Measurements from ENCODE around the gene SLC13A1. TPM values are rescaled to one million over a fixed set of nuclear protein-coding genes. Genes with fewer than 3 reads are reported as not detected.
"Not testable (repeated sequence)": the region's sequence is repeated elsewhere in the genome, so short reads cannot be mapped to it uniquely, and the experiment has no call there.

SLC13A1 gene
- total RNA-seq, 1 experiment from 2014 or later: 0.84 TPM

- H3K4me3 ChIP-seq: no peak overlapping the region
- H3K36me3 ChIP-seq: no peaks in the 10 kb centered on the region
- no peaks in the 10 kb centered on the region for H3K9me3 ChIP-seq (replicated peaks)
- no peak overlapping the region for H3K27ac ChIP-seq
- H3K27me3 ChIP-seq (replicated peaks): no peaks in the 10 kb centered on the region
- no peaks in the 10 kb centered on the region for H3K4me1 ChIP-seq (replicated peaks)
- DNase-seq (ENCODE audit: low read depth in 1 of 2, low spot score in 2 of 2): no peak
Observed at GRCh38 chr7:123131556-123131955, 68.2 kb downstream of the SLC13A1 start.

DNA sequence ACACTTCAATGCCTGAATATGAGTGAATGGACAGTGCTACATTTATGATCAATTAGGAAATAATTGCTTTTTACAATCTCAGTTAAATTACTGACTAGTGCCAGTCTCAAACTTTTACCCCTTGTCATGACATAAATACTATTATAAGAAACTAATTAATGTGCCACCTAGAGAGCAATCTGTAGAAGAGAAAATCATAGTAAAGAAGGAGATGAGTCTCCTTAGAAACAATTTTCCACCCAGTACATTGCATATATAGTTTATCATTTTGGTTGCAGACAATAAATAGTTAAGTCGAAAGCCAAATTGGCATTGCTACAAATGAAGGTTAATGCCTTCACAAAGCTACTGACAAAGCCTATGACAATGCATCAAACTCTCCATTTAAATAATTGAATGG lies 68.6 kb downstream of the SLC13A1 start:
- Histone ChIP-seq H3K4me1 (replicated peaks) (no peaks in the 10 kb centered on the region), H3K9me3 (replicated peaks) (no peaks in the 10 kb centered on the region), H3K36me3 (no peaks in the 10 kb centered on the region), H3K27me3 (replicated peaks) (no peaks in the 10 kb centered on the region), H3K27ac (no peak overlapping the region), H3K4me3 (no peak overlapping the region)
- no peak for DNase-seq (ENCODE audit: low read depth in 1 of 2, low spot score in 2 of 2)

DNA sequence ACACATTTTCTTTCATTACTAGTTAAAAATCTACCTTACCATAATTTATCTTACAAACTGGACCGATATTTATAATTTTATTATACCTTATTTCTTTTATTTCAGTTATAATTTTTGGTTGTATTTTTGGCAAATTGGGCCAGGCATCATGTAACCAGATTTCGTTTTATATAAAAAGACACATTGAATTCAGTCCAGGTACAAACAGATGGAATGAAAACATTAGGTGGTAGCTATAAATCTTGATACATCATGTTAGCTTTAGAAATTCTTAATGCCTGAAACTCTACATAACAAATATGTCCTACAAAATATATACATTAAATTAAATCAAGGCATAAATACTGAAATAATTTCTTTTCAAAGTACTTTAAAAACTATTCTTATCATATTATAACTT lies 73.1 kb downstream of the SLC13A1 start:
- H3K4me3 ChIP-seq: no peak overlapping the region
- H3K9me3 ChIP-seq (replicated peaks): no peaks in the 10 kb centered on the region
- no peaks in the 10 kb centered on the region; the same call in 1 of the 2 replicates for H3K4me1 ChIP-seq (replicated peaks)
- no peaks in the 10 kb centered on the region for H3K36me3 ChIP-seq
- H3K27ac ChIP-seq: no peak overlapping the region
- no peak for DNase-seq (ENCODE audit: low read depth in 1 of 2, low spot score in 2 of 2)
- no peaks in the 10 kb centered on the region for H3K27me3 ChIP-seq (replicated peaks)

GRCh38 chr7:123126171-123126570 lies 73.6 kb downstream of the SLC13A1 start:
- Histone ChIP-seq H3K27ac (no peak overlapping the region), H3K27me3 (replicated peaks) (no peaks in the 10 kb centered on the region), H3K4me1 (replicated peaks) (peaks cover 2% of the 10 kb centered on the region), H3K36me3 (no peaks in the 10 kb centered on the region), H3K4me3 (no peak overlapping the region), H3K9me3 (replicated peaks) (no peaks in the 10 kb centered on the region)
- DNase-seq (ENCODE audit: low read depth in 1 of 2, low spot score in 2 of 2): no peak

DNA sequence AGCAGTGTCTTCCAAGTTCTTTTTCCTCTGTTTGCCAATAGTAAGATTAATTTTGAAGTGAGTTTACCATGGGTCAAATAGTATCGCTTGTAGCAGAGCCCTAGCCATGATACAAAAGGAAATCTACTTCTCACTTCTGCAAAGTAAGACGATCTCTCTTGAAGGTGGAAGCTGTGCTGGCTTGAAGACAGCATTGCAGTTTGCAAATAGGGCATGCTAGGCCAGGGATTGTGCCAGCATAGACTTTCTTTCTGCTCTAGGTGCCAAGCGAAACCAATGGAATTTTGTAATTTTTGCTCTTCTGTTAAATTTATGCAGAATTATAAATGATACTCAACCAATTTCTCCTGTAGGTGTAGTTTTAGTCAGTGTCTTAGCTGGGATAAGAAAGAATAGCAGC lies 74.5 kb downstream of the SLC13A1 start:
- Histone ChIP-seq H3K4me3 (no peak overlapping the region), H3K36me3 (no peaks in the 10 kb centered on the region), H3K9me3 (replicated peaks) (no peaks in the 10 kb centered on the region), H3K27me3 (replicated peaks) (no peaks in the 10 kb centered on the region), H3K27ac (no peak overlapping the region), H3K4me1 (replicated peaks) (peaks cover 11% of the 10 kb centered on the region)
- DNase-seq (ENCODE audit: low read depth in 1 of 2, low spot score in 2 of 2): no peak

DNA sequence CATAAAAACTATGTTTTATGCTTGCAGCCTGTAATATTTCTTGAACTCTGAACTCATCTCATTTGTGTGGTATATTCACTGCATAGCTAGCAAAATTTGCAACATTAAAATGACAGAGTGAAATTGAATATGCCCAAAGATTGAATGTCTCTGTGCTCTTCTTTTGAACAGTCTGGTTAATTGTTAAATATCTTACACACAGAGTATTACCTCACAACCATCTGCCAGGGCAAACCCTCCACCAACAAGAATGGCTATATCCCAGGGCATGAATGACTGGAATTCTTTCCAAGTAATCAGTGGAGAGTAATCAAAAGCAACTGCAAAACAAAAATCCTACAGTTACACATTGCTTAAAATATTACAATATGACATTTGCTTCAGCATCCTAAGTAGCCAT lies 76.9 kb downstream of the SLC13A1 start:
- Histone ChIP-seq H3K4me1 (replicated peaks) (peaks cover 18% of the 10 kb centered on the region), H3K27ac (no peak overlapping the region), H3K36me3 (no peaks in the 10 kb centered on the region), H3K4me3 (no peak overlapping the region), H3K9me3 (replicated peaks) (no peaks in the 10 kb centered on the region), H3K27me3 (replicated peaks) (no peaks in the 10 kb centered on the region)
- no peak for DNase-seq (ENCODE audit: low read depth in 1 of 2, low spot score in 2 of 2)

- Histone ChIP-seq H3K9me3 (replicated peaks) (no peaks in the 10 kb centered on the region), H3K27ac (peak overlapping the region; percentile 44), H3K36me3 (no peaks in the 10 kb centered on the region), H3K4me1 (replicated peaks) (peaks cover 23% of the 10 kb centered on the region), H3K4me3 (no peak overlapping the region), H3K27me3 (replicated peaks) (no peaks in the 10 kb centered on the region)
- peak in 1 of 2 experiments; percentile 63 for DNase-seq (ENCODE audit: low read depth in 1 of 2, low spot score in 2 of 2)
Observed at GRCh38 chr7:123120286-123120685, 79.5 kb downstream of the SLC13A1 start.

DNA sequence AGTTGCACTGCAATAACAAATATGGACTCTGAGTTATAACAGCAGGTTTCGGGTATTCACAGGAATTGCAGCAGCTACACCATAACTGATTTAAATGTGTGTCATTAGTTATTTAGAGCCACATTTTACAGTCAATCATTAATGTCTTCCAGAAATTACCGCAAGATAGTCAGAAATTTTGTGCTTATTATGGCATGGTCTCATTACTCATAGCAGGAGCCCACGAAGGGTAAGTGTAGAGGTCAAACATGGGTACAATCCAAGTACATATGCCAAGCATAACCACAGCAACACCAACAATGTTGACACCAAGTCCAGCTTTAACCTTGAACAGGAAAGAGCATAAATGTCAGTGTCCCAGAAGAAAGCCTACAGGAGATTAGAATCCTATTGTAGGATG lies 84.4 kb downstream of the SLC13A1 start:
- DNase-seq (ENCODE audit: low read depth in 1 of 2, low spot score in 2 of 2): no peak
- Histone ChIP-seq H3K4me1 (replicated peaks) (peaks cover 13% of the 10 kb centered on the region), H3K27me3 (replicated peaks) (no peaks in the 10 kb centered on the region), H3K36me3 (no peaks in the 10 kb centered on the region), H3K9me3 (replicated peaks) (no peaks in the 10 kb centered on the region), H3K27ac (no peak overlapping the region), H3K4me3 (no peak overlapping the region)

DNA sequence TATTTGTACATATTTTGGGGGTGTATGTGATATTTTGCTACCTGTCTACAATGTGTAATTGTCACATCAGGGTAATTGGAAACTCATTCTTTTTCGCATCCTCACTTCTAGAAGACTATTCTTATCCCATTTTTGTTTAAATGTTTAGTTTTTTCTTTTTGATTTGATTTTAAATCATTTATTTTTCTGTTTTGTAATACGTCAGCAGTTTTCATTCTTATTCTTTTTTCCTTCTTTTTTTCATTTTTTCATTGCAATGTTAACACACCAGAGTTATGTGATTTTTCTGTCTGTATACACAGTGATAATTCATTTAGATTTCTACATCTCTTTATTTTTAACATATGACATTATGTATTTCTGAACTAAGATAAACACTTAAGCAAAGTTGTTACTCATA lies 85.5 kb downstream of the SLC13A1 start:
- H3K4me1 ChIP-seq (replicated peaks): peaks cover 5% of the 10 kb centered on the region
- H3K9me3 ChIP-seq (replicated peaks): no peaks in the 10 kb centered on the region
- H3K27ac ChIP-seq: no peak overlapping the region
- H3K27me3 ChIP-seq (replicated peaks): no peaks in the 10 kb centered on the region
- DNase-seq (ENCODE audit: low read depth in 1 of 2, low spot score in 2 of 2): no peak
- H3K36me3 ChIP-seq: no peaks in the 10 kb centered on the region
- no peak overlapping the region for H3K4me3 ChIP-seq

DNA sequence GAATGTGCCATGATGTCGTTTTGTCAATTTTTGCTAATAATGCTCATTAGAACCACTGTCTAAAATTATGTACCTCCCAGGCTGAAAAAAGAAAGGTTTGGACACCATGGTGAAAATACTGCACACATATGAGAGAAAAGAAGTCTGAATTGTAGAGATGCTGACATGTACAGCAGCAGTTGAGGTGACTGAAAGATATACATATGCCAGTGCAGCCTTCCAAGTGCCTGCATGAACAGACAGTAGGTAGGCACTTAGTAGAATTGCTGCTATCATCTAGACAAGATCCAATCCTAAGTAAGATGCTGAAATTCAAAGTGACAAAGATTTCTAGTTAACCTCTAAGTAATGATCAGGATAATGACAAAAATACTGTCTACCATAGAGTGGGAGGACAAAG lies 86.9 kb downstream of the SLC13A1 start:
- H3K4me3 ChIP-seq: no peak overlapping the region
- H3K27me3 ChIP-seq (replicated peaks): no peaks in the 10 kb centered on the region
- DNase-seq (ENCODE audit: low read depth in 1 of 2, low spot score in 2 of 2): no peak
- no peaks in the 10 kb centered on the region for H3K36me3 ChIP-seq
- H3K4me1 ChIP-seq (replicated peaks): peaks cover 5% of the 10 kb centered on the region
- H3K9me3 ChIP-seq (replicated peaks): 0 out of 2 replicates have a peak, but pooled peaks cover 2% of the 10 kb centered on the region
- no peak overlapping the region for H3K27ac ChIP-seq

DNA sequence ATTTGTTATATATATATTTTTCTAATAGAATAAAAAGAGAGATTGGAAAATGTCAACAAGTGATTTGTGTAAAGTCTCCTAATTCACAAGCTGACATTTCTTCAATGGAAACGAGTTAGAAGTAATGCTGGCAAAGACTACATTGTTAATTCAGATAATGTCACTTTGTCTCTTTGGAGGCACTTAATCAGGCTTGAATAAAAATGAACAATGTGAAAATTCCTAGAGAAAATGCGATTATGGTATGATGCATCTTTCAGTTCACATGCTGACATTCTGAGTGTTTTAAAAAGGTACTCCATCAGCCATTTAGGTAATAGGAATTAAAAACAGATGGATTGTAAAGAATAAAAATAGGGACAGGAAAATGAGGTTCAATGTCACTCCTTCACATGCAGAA lies 100.1 kb downstream of the SLC13A1 start:
- no peak overlapping the region for H3K4me3 ChIP-seq
- no peaks in the 10 kb centered on the region for H3K4me1 ChIP-seq (replicated peaks)
- no peak for DNase-seq (ENCODE audit: low read depth in 1 of 2, low spot score in 2 of 2)
- H3K9me3 ChIP-seq (replicated peaks): no peaks in the 10 kb centered on the region
- H3K27me3 ChIP-seq (replicated peaks): no peaks in the 10 kb centered on the region
- no peak overlapping the region for H3K27ac ChIP-seq
- H3K36me3 ChIP-seq: no peaks in the 10 kb centered on the region

- Histone ChIP-seq H3K4me1 (replicated peaks) (no peaks in the 10 kb centered on the region), H3K36me3 (no peaks in the 10 kb centered on the region), H3K27me3 (replicated peaks) (no peaks in the 10 kb centered on the region), H3K9me3 (replicated peaks) (no peaks in the 10 kb centered on the region), H3K4me3 (no peak overlapping the region), H3K27ac (no peak overlapping the region)
- no peak for DNase-seq (ENCODE audit: low read depth in 1 of 2, low spot score in 2 of 2)
Observed at GRCh38 chr7:123096976-123097375, 102.8 kb downstream of the SLC13A1 start.

DNA sequence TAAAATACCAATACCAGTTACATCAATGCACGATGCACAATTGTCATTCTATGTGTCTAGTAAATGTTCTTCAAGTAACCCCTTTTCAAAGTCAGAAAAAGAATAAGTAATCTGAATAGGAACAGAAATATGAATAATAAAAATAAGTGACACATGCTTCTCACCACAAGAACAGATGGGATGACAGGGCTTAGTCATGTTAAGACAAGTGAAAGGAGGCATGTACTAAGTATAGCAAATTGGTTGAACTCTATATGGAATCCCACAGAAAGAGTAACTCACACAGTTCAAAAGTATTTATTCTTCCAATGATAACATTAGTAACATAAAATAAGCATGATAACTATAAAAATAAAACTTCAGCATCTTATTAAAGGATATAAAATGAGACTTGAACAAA lies 103.3 kb downstream of the SLC13A1 start:
- Histone ChIP-seq H3K27me3 (replicated peaks) (no peaks in the 10 kb centered on the region), H3K27ac (no peak overlapping the region), H3K9me3 (replicated peaks) (no peaks in the 10 kb centered on the region), H3K36me3 (no peaks in the 10 kb centered on the region), H3K4me3 (no peak overlapping the region), H3K4me1 (replicated peaks) (no peaks in the 10 kb centered on the region)
- DNase-seq (ENCODE audit: low read depth in 1 of 2, low spot score in 2 of 2): no peak

GRCh38 chr7:123090456-123090855 lies 109.3 kb downstream of the SLC13A1 start:
- Histone ChIP-seq H3K4me1 (replicated peaks) (no peaks in the 10 kb centered on the region), H3K4me3 (no peak overlapping the region), H3K9me3 (replicated peaks) (0 out of 2 replicates have a peak, but pooled peaks cover under 1% of the 10 kb centered on the region), H3K27ac (no peak overlapping the region), H3K27me3 (replicated peaks) (no peaks in the 10 kb centered on the region), H3K36me3 (no peaks in the 10 kb centered on the region)
- DNase-seq (ENCODE audit: low read depth in 1 of 2, low spot score in 2 of 2): no peak

- H3K4me1 ChIP-seq (replicated peaks); H3K27me3 ChIP-seq (replicated peaks); H3K27ac ChIP-seq; DNase-seq (ENCODE audit: low read depth in 1 of 2, low spot score in 2 of 2); H3K9me3 ChIP-seq (replicated peaks); H3K36me3 ChIP-seq; H3K4me3 ChIP-seq: not testable (repeated sequence)
Observed at GRCh38 chr7:123086910-123087309, 112.9 kb downstream of the SLC13A1 start.

Data from SJSA1 (cell line).